Right renal pelvis (tissue), 4 donors: Measurements from ENCODE around the gene PABPC1L. TPM values are rescaled to one million over a fixed set of nuclear protein-coding genes. Genes with fewer than 3 reads are reported as not detected.

Experiments
- DNase-seq, 4 donors: peaks; one replicate each; pipeline ENCODE4 v3.0.0-alpha.2; 2013; ENCODE audit warnings: low read depth in 4 of 4, low spot score in 3 of 4, missing footprints in 1 of 4
- polyA plus RNA-seq, 4 donors: library from polyadenylated mRNA; unstranded; fragments of 120-200 nt; gene quantifications; one replicate each; pipeline ENCODE4 v1.2.1, GENCODE V29; 2013; ENCODE audit not compliant: insufficient read length in 4 of 4

Gene PABPC1L
- polyA plus RNA-seq, 4 donors, result 37.0 to 41.7 (median 39.4) TPM

GRCh38 chr20:44941120-44941691 is 31.3 kb downstream of the PABPC1L start:
- DNase-seq, result no peak

- no peak for DNase-seq
These were observed 32.6 kb downstream of the PABPC1L start for GRCh38 chr20:44942264-44942973.

GRCh38 chr20:44943828-44944227 is 34.0 kb downstream of the PABPC1L start:
- no peak for DNase-seq

GRCh38 chr20:44945261-44945660 is 35.4 kb downstream of the PABPC1L start:
- no peak for DNase-seq

DNA sequence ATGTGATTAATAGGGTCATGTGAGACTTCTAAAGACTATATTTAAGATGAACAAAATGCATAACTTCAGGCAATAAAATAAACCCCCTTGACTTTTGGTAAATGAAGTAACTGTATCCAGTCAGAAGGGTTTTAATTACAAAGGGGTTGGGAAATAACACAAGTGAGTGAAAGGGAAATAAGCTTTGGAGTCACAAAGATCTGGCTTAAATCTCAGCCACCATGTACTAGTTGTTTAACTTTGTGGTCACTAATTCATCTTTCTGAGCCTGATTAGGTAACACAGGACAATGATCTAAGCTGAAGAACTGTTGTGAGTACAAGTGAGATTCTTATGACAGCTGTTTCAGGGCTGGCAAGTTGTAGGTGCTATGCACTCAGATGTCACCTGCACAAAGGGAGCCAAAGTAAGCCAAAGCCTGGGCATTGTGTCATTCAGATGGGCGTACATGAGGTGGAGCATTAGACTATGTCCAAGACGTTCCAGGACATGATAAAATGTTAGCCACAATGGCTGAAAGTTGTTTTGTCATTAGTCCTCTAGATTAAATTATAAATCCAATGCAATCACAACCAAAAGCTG is 36.5 kb downstream of the PABPC1L start:
- no peak for DNase-seq

DNA sequence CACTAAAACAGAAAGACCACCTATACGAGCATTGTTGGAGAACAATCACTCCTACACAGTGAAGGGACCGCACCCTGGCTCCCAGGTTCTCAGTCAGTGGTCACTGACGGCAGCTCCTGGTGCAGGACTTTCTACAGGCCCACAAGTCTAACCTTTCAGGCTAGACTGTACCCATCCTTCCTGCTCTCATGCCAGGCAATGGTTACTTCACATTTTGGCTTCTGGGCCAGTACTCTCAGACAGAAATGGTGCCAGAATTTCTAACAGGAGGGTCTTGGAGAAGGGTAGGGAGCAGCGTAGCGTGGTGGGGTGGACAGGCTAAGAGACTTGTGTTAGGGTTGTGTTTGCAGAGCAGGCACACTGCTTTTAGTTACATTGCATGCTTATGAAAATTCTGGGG is 38.2 kb downstream of the PABPC1L start:
- no peak for DNase-seq

- DNase-seq, result no peak
These were observed 38.7 kb downstream of the PABPC1L start for GRCh38 chr20:44948513-44948912.

- no peak for DNase-seq
These were observed 40.5 kb downstream of the PABPC1L start for GRCh38 chr20:44950368-44950767.

DNA sequence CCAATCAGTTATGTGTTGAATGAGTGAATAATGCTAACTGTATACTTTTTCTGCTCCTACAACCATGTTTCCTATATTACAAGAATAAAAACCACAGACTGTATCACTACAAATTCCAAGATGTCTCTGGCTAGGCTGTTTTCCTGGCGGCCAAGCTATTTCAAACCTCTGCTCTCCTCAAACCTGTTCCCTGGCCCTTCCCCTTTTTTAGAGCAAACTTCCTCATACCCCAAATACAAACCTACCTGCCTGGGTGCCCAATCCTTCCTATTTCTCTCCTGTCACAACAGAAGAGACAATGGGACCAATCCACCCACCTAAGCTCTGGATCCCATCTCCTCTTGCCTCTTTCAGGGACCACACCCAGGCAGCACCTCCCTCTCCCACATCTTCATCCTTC is 42.9 kb downstream of the PABPC1L start:
- DNase-seq, result no peak

DNA sequence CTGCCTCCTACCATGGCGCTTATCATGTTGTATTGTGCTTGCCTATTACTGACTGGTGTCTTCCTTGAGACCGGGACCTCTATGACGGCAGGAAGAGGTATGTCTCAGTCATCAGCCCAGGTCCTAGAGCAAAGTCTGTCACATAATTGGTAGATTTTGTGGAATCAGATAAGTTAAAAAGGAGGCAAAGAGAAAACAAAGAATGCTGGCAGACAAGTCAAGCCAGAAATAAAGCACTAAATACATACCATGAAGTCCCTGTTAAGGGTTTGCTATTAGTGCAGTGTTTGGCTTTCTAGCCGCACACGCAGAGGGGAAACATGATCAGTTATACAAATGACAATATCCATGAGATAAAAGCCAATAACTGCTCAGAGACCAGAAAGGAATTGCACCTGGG is 44.4 kb downstream of the PABPC1L start:
- DNase-seq, result no peak

DNA sequence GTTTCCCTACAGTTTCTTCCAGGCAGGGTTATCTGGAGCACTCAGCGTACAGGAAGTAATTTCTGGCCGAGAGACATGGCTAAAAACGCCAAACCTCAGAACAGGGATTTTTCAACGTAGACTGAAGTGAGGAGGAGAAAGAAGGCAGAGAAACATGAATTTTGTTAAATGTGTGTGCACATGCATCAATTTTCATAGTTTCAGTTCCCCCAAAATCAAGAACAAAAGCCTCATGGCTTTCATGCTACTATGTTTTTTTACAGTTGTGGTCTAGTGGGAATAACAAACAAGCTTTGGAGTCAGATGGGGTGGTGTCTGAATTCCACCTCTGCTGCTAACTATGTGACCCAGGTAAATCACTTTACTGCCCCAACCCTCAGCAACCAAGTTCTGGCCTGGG is 45.4 kb downstream of the PABPC1L start:
- DNase-seq, result no peak

DNA sequence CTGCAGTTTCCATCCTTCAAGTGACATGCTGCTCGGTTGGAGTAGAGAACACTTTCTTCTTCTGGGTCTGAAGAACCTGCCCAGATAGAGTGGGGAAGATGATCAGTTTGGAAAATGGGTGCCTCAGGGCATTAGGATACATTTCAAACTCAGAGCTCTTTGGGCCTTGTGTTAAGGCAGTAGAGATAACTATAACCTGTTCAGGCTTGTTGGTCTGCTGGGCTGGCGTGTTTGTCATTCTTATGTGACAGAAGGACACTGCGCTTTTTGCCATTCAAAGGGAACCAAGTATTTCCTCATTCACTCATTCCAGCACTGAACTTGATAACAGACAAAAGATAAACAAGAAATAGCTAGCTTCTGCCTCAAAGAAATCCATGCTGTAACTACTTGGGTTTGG is 46.5 kb downstream of the PABPC1L start:
- no peak for DNase-seq

DNA sequence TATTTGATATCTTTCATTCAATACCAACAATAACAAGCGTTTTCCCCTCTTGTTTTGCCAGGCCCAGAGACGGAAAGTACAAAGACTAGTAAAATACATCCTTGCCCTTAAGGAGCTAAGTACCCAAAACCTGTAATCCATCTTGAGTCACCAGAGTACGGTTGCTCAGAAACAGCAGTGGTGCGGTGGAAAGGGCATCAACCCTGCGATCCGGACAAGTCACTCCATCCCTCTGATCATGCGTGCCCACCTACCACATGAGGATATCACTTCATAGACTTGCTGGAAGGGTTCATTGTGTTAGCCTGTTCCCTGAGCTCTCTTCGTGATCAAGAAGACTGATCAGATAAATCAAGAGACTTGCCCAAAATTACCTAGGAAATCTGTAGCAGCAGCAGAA is 48.4 kb downstream of the PABPC1L start:
- DNase-seq, result no peak

- no peak for DNase-seq
These were observed 49.3 kb downstream of the PABPC1L start for GRCh38 chr20:44959082-44959637.

DNA sequence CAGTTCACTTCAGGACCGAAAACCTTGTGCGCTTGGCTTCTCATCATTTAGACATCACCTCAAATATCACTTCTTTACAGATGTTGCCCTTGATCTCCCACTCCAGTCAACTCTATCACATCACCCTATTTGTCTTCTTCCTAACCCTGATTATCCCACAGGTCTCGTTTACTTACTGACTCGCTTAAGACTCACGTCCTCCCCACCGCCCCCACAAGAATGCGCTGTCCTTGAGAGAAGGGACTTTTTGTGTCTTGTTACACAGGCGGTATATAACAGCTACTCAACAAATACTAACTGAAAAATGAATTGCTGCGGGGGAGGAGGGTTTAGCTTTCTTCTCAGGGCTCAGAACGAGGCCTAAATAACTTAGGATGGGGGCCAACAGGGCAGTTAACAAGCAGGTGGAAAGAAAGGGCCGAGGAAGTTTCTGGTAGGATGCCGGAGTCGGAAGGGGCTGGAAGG is 49.8 kb downstream of the PABPC1L start:
- DNase-seq, result peak in 2 of 4 donors; percentile 15 to 20

DNA sequence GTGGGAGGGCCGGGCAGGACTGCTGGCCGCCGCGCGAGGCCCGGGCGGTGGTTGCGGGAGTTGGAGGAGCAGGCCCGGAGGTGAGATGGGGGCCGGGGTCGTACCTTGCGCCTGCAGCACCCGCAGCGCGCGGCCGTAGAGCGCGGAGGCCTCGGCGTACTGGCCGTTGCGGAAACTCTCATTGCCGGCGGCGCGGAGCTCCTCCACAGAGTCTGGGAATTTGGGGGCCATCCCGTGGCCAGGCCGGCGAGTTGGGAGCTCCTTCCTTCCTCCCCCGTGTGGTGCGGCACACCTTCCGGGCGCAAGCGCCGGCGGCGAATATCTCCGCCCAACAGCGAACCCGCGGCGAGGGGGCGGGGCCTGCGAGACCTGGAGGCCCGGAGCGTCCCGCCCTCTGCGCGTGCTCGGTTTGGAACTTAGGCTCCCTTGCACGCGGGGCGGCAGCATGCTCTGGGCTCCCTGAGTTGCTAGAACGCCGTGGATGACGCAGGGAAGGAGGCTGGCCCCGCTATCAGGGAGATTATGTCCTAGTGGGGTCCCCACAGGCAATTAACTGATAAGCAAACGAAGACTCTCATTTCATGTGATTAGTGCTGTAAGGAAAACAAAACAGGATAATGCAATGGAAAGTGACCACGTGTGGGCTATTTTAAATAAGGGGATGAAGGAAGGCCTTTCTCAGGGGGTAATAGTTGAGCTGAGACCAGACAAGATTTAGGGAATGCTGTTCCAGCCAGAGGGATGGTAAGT is 50.4 kb downstream of the PABPC1L start, which contains the start of gene TOMM34:
TOMM34 (minus strand) TSS at position 295 of the 750 bp plus-strand sequence; CDS start at position 231, 64 bp downstream.
- DNase-seq, result peak; percentile 79 to 88 (median 86)

DNA sequence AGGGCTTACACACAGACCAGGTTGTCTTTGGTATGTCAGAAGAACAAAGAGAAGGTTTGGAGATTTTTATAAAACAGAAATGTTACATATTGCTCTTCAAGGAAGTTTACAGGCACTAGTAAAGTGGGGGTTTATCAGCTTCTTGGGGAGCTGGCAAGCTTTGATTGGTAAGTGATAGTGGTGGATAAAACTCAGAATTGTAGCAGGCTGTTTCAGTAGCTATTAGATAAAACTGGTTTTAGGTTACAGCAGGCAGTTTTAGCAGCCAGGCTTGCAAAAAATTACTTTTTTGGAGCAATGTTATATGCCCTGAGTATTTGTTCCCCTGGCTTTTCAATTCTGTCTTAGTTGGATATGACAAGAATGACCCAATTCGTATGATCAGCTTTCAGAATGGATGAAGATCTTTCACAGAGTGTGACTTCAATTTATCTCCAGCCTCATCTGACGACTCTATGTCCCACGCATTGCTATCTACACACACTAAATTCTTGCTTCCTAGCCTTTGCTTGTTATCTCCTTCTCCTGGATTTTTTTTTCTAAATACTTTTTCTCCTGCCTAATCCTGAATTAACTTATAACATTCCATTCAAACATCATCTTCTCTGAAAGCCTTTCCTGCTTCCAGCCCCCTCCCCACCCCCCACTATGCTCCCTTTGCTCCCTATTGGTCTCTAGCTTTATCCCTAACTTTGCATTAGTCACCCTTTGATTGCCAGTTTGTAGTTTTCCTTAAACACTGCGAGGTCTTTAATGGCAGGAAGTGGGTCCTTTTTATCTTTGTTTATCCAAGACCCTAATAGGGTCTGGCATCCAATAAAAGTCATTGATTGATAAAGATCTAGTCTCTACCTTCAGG is 51.4 kb downstream of the PABPC1L start:
- DNase-seq, result no peak

- no peak for DNase-seq
These were observed 52.0 kb downstream of the PABPC1L start for GRCh38 chr20:44961870-44962267.

GRCh38 chr20:44962483-44962882 is 52.6 kb downstream of the PABPC1L start:
- DNase-seq, result no peak
